Activated CD4-positive, alpha-beta T cell treated with anti-CD3 and anti-CD28 coated beads for 4 hours (primary cell): ENCODE measurements around the gene MEGF6.
A peak's percentile ranks its signal among the peaks of the same experiment; 100 is the strongest.

Source experiments
- DNase-seq, 2 donors: peaks; one replicate each; pipeline ENCODE4 v3.0.0-alpha.2; 2020

Gene MEGF6

DNA sequence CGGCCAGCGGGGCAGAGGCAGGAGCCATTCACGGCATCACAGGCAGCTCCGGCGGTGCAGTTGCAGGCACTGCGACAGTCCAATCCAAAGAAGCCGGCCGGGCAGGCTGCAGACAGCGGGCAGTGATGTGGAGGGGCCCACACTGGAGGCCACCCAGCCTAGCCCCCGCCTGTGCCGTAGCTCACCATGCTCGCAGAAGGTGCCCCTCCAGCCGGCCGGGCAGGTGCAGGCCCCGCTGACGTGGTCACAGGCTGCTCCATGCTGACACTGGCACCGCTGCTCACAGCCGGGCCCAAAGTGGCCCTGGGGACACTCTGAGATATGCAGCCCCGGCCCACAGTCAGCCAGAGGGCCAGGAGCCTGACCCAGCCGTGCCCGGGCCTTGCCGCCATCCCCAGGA lies 111.7 kb downstream of the MEGF6 start:
- DNase-seq, result no peak

DNA sequence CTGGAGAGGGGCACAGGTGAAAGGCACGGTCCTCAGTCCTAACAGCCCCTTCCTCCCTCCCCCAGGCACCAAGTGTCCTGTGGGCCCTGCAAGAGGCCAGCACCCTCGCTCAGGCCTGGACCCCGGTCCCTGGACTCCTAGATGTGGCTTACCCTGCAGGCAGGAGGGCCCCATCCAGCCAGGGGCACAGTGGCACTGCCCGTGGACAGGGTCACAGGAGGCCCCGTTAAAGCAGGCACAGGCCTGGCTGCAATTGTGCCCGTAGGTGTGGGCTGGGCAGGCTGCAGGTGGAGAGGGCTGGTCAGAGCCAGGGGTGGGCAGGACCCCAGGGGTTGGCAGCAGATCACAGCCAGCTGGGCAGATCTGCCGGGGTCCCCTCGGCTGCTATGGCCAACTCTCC lies 112.3 kb downstream of the MEGF6 start:
- DNase-seq, result no peak

DNA sequence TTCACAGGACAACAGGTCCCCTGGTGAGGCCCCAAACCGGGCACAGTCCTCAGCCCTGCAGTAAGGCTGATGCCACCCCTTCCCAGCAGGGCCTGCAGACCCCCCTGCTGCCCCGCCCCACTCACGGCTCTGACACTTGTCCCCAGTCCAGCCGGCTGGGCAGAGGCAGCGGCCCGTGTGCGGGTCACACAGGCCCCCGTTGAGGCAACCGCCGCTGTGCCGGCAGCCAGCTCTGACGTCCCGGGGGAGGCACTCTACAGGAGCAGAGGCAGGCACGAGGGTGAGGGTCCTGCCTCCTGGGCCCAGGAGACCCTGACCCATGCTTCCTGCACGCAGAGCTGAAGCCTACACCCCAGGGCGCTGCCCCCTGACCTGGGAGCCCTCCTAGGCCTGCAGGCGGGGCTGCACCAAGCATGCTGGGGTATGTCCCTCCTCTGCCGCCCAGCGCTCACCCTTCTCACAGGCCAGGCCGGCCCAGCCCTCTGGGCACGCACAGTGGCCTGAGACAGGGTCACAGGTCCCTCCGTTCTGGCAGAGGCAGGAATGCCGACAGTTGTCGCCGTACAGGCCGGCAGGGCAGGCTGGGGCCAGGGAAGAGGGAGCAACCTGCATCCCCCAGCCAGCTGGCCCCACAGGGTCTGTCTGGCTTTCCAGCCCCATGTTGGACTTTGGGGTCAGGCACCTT lies 112.9 kb downstream of the MEGF6 start:
- DNase-seq, result no peak

DNA sequence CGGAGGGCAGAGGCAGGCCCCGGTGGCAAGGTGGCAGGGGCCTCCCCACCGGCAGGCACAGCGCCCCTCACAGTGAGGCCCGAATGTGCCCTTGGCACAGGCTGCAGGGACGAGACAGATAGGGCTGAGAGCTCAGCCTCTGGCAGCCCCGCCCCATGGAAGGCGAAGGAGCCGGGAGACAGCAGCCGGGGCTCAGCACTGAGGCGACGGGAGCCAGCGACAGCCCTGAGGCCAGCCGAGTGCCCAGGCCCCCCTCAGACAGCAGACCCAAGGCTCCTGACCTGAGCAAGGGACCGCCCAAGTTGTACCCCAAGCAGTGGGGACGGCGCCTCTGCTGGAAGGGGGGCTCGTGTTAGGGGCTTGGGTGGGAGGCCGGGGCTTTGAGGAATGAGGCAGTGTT lies 113.8 kb downstream of the MEGF6 start:
- DNase-seq, result no peak

DNA sequence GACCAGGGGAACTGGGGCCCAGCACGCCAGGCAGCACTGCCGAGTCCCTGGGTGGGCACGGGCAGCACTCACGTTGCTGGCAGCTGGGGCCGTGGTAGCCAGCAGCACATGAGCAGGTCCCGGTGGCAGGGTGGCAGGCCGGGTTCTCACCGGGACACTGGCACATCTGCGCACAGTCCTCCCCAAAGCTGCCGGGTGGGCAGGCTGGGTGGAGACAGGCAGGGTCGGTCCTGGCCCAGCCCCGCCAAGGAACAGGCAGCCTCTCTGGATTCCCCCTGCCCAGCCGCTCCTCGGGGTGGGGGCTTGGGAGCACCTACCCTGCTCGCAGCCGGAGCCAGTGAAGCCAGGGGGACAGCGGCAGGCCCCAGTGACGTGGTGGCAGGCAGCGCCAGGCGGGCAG lies 114.4 kb downstream of the MEGF6 start:
- DNase-seq, result no peak

DNA sequence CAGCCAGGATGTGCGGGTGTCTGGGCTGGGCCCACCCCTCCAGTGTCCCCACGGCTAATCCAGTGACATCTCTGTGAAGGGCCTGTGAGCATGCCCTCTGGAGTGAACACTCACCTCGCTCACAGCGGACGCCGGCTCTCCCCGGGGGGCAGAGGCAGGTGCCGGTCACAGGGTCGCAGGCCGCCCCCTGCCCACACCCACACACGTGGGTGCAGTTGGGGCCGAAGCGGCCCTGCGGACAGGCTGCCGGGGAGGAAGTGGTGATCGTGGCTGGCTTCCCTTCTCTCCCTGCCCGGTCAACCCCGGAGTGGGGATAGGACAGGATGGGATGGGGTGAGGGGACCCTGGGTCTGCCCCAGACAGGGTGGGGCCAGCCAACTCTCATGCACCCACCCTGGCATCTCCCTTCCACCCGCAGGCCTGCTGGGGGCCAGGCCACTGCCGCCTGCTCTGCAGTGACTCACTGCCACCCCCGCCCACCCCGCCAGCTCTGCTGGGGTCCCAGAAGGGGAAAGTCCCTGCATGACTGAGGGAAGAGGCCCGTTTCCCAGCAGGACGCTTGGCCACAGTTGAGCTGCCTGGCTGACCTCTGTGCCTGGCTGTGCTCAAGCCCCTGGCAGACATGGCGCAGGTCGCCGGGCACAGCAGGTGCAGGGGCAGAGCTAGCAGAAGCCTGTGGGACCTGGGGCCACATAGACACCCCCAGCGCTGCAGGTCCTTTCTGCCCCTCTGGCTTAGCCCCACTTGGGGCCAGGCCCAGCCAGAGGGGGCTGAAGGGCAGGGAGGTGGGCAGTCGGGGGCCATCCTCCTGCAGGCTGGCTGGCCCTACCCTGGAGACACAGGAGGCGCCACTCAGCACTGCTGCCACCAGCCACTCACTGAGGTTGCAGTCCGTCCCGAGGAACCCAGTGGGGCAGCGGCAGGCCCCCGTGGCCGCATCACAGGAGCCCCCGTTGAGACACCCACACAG lies 115.2 kb downstream of the MEGF6 start:
- no peak for DNase-seq

GRCh38 chr1:3494321-3495308 lies 116.7 kb downstream of the MEGF6 start:
- no peak for DNase-seq

DNA sequence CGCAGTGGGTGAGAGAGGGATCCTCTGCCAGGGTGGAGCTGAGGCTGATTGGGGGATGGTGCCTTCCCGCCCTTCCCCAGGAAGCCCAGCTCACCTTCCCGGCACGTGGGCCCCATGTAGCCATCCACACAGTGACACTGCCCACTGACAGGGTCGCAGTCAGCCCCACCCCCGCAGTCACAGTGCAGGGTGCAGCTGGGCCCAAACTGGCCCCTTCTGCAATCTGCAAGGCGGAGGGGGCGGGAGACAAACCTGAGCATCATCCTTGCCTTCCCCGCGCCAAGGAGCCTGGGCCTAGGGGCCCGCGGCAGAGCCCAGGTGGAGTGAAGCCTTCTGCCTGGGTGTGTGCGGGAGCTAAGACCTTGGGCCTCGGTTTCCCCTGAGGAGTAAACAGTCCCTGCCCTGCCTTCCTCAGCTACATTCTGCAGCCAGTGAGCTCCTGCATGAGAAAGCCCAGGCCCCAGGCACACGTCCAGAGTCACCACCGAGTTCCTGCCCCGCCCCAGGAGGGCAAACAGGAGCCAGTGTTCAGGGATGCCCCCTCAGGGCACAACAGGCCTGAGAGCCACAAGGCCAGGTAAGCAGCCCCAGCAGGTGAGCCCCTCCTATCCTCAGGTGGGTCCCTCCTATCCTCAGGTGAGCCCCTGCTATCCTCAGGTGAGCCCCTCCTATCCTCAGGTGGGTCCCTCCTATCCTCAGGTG lies 118.6 kb downstream of the MEGF6 start:
- DNase-seq, result no peak

- DNase-seq, result peak; percentile 74 to 83
Measured at GRCh38 chr1:3491291-3492246, 119.7 kb downstream of the MEGF6 start.

GRCh38 chr1:3490046-3490745 lies 121.1 kb downstream of the MEGF6 start:
- no peak for DNase-seq

- DNase-seq, result no peak
Measured at GRCh38 chr1:3488432-3488831, 122.9 kb downstream of the MEGF6 start.

GRCh38 chr1:3485016-3485415 lies 126.3 kb downstream of the MEGF6 start:
- DNase-seq, result no peak

- DNase-seq, result peak; percentile 18 to 23
Measured at GRCh38 chr1:3483801-3484444, 127.4 kb downstream of the MEGF6 start.

GRCh38 chr1:3483380-3483779 lies 127.9 kb downstream of the MEGF6 start:
- DNase-seq, result no peak

- no peak for DNase-seq
Measured at GRCh38 chr1:3482378-3482849, 128.9 kb downstream of the MEGF6 start.

DNA sequence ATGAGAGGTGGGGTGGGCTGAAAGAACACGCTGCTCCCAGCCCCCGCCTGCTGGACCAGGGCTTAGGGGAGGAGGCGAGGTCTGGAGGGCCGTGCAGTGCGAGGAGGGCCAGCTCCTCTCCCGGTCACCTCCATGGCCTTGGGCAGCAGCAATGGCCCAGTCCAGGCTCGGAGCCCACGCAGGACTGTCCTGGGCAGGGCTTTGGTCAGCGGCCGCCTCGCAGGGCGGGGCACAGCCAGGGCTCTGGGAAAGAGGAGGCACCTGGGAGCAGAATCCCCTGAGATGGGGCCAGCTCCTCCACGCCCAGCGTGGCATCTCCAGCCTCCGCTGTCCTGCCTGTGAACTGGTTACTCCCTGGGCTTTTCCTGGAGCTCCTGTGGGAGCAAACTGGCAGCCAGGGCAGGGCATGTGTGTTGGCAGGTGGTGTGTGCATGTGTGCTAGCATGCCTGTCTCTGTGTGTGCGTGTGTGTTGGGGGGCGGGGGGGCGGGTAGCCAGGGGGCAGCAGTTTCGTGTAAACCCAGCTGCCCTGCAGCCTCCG lies 129.4 kb downstream of the MEGF6 start:
- DNase-seq, result no peak

- DNase-seq, result no peak
Measured at GRCh38 chr1:3481046-3481445, 130.3 kb downstream of the MEGF6 start.

DNA sequence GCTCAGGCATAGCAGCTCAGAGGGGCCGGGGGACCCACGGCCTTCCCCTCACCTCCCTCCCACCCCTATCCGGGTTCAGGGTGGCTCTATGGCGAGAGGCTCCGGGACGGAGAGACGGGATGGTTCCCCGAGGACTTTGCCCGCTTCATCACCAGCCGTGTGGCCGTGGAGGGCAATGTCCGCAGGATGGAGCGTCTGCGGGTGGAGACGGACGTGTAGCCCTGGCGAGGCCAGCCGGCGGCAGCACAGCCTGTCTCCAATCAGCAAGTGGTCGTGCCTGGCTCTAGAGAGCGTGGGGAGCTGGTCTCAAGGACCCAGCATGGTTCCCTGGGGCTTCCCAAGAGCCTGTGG lies 131.0 kb downstream of the MEGF6 start:
- no peak for DNase-seq
